Spleen (tissue), 11 donors: ENCODE results near the gene MYO3A. TPM values are rescaled to one million over a fixed set of nuclear protein-coding genes. Genes with fewer than 3 reads are reported as not detected.

ENCODE experiments used
- DNase-seq: peaks from one replicate; pipeline ENCODE4 v3.0.0-alpha.2; 2020
- H3K27ac ChIP-seq, 8 donors: fragments of 200-600 bp; sonication (generic) in 7 of 8; 1 replicate in 4 of 8; 2 replicates in 4 of 8; pipeline versions ENCODE4 v1.5.0 to v1.8.0; 2016 to 2021; ENCODE audit warnings: inconsistent platforms in 4 of 8, mild to moderate bottlenecking in 4 of 8, moderate library complexity in 1 of 8
- H3K27me3 ChIP-seq, 7 donors: fragments of 200-600 bp; sonication (generic) in 6 of 7; replicated peaks in 1 of 7; 1 replicate in 4 of 7; 2 replicates in 3 of 7; pipeline versions ENCODE4 v1.5.0 to v1.8.0; 2016 to 2021; ENCODE audit warnings: inconsistent platforms in 3 of 7, mild to moderate bottlenecking in 1 of 7
- H3K36me3 ChIP-seq, 6 donors: fragments of 200-600 bp; sonication (generic) in 5 of 6; 1 replicate in 4 of 6; 2 replicates in 2 of 6; pipeline versions ENCODE4 v1.5.0 to v1.8.0; 2016 to 2021; ENCODE audit warnings: inconsistent platforms in 2 of 6
- H3K4me1 ChIP-seq, 6 donors: fragments of 200-600 bp; sonication (generic) in 5 of 6; 1 replicate in 3 of 6; 2 replicates in 3 of 6; pipeline versions ENCODE4 v1.5.0 to v1.8.0; 2016 to 2021; ENCODE audit warnings: inconsistent platforms in 3 of 6
- H3K4me3 ChIP-seq, 8 donors: fragments of 200-600 bp; sonication (generic) in 7 of 8; 1 replicate in 4 of 8; 2 replicates in 4 of 8; pipeline versions ENCODE4 v1.5.0 to v1.8.0; 2016 to 2021; ENCODE audit warnings: inconsistent platforms in 4 of 8, mild to moderate bottlenecking in 4 of 8, moderate library complexity in 2 of 8
- H3K9me3 ChIP-seq, 8 donors: fragments of 200-600 bp; sonication (generic) in 7 of 8; 1 replicate in 4 of 8; 2 replicates in 4 of 8; pipeline versions ENCODE4 v1.5.0 to v1.8.0; 2016 to 2021; ENCODE audit warnings: inconsistent platforms in 4 of 8
- POLR2A ChIP-seq, 3 donors: fragments of 450-650 bp; IDR thresholded peaks; one replicate each; pipeline ENCODE4 v1.5.1; 2017; ENCODE audit warnings: antibody characterized with exemption in 3 of 3, mild to moderate bottlenecking in 1 of 3
- POLR2AphosphoS5 ChIP-seq, 3 donors: sonication (generic); formaldehyde crosslinking; IDR thresholded peaks; one replicate each; pipeline ENCODE4 v1.5.1; 2017; ENCODE audit warnings: antibody characterized with exemption in 3 of 3
- WGBS, 5 donors: extraction: QIAGEN DNeasy Blood & Tissue Kit in 3 of 5; methylation state at CpG; one replicate each; pipeline versions ENCODE4 v1.1.5 to v1.1.7; 2013 to 2018; 5-methylcytosine and 5-hydroxymethylcytosine counted together
- intact Hi-C: fragments of 100-400 bp; cut with DNase I; formaldehyde crosslinking; loops from one replicate; pipeline ENCODE4 v1.15.0; 2023; ENCODE audit warnings: low total_unique reads
- polyA plus RNA-seq, 3 donors: library from polyadenylated mRNA; stranded (reverse); fragments of 200-250 nt; gene quantifications; one replicate each; pipeline ENCODE4 v1.2.1, GENCODE V29; 2013
- total RNA-seq, 7 donors: library from RNA; depleted of rRNA in 3 of 7; stranded (reverse); fragments of >200 nt in 3 of 7; fragmentation: NEBNext Ultra II Directional in 4 of 7; extraction: Animal tissue kit (Norgen Biotek cat#: 25700) in 4 of 7; gene quantifications; one replicate each; pipeline versions ENCODE4 v1.1.0 to v1.2.1, GENCODE V29; 2016 to 2021
- TF ChIP-seq, protein P1 (sequence below), 11 experiments: fragments of 200-600 bp in 7 of 11; fragments of 450-650 bp in 4 of 11; sonication (generic) in 4 of 11; IDR thresholded peaks in 8 of 11; conservative IDR thresholded peaks in 3 of 11; 1 replicate in 7 of 11; 2 replicates in 4 of 11; pipeline versions ENCODE4 v1.4.0 to v1.8.0; 2016 to 2021; ENCODE audit warnings: antibody characterized with exemption in 11 of 11, inconsistent platforms in 4 of 11, mild to moderate bottlenecking in 1 of 11
- donor health status: healthy with polysubstance abuse.
- donor health status: DM: no; HTN: no; CAD: no; lungs with moderate emphysema.
- donor health status: DM: no; HTN: no; CAD: no.
- donor health status: Bipolar disorder and iron deficiency.
- donor health status: healthy.
- donor health status: DM: no; HTN: no; CAD: no.
- donor health status: DM: yes; HTN: yes; CAD: no.

MYO3A gene
- total and polyA plus RNA-seq, 10 donors = 0.09 to 1.3 (median 0.34) TPM; not detected in 1

- TF ChIP-seq, protein P1, sequence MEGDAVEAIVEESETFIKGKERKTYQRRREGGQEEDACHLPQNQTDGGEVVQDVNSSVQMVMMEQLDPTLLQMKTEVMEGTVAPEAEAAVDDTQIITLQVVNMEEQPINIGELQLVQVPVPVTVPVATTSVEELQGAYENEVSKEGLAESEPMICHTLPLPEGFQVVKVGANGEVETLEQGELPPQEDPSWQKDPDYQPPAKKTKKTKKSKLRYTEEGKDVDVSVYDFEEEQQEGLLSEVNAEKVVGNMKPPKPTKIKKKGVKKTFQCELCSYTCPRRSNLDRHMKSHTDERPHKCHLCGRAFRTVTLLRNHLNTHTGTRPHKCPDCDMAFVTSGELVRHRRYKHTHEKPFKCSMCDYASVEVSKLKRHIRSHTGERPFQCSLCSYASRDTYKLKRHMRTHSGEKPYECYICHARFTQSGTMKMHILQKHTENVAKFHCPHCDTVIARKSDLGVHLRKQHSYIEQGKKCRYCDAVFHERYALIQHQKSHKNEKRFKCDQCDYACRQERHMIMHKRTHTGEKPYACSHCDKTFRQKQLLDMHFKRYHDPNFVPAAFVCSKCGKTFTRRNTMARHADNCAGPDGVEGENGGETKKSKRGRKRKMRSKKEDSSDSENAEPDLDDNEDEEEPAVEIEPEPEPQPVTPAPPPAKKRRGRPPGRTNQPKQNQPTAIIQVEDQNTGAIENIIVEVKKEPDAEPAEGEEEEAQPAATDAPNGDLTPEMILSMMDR (IDR thresholded peaks at IDR 0.05 in 8 of 11, conservative IDR thresholded peaks at IDR 0.05 in 3 of 11) = no peak
- TF ChIP-seq POLR2AphosphoS5 (IDR thresholded peaks at IDR 0.05) = no peak
- no peak for TF ChIP-seq POLR2A (IDR thresholded peaks at IDR 0.05)
- Histone ChIP-seq H3K4me1 (no peaks in the 10 kb centered on the region), H3K4me3 (no peak overlapping the region), H3K27ac (no peak overlapping the region), H3K36me3 (no peaks in the 10 kb centered on the region), H3K27me3 (peaks cover 0 to 7% (median 0%) of the 10 kb centered on the region in 7 donors), H3K9me3 (no peaks in the 10 kb centered on the region)
- 51 to 78% (median 68%) methylated on average over 2 of the region's 2 CpGs for WGBS, 5 donors
- intact Hi-C loops = no loop called here
- no peak for DNase-seq
These were observed 235.4 kb downstream of the MYO3A start for GRCh38 chr10:26169466-26169865.

GRCh38 chr10:26172131-26172530, 238.1 kb downstream of the MYO3A start:
- H3K27ac ChIP-seq = no peak overlapping the region
- no peak overlapping the region for H3K4me3 ChIP-seq
- H3K27me3 ChIP-seq = peaks cover 0 to 23% (median 0%) of the 10 kb centered on the region in 7 donors
- no peak for TF ChIP-seq POLR2A (IDR thresholded peaks at IDR 0.05)
- TF ChIP-seq POLR2AphosphoS5 (IDR thresholded peaks at IDR 0.05) = no peak
- TF ChIP-seq, protein P1 (IDR thresholded peaks at IDR 0.05 in 8 of 11, conservative IDR thresholded peaks at IDR 0.05 in 3 of 11) = no peak
- no peaks in the 10 kb centered on the region for H3K4me1 ChIP-seq
- H3K36me3 ChIP-seq = no peaks in the 10 kb centered on the region
- WGBS, 5 donors = 63 to 77% (median 68%) methylated on average over 7 of the region's 7 CpGs
- no peak for DNase-seq
- intact Hi-C loops = no loop called here
- H3K9me3 ChIP-seq = no peaks in the 10 kb centered on the region

DNA sequence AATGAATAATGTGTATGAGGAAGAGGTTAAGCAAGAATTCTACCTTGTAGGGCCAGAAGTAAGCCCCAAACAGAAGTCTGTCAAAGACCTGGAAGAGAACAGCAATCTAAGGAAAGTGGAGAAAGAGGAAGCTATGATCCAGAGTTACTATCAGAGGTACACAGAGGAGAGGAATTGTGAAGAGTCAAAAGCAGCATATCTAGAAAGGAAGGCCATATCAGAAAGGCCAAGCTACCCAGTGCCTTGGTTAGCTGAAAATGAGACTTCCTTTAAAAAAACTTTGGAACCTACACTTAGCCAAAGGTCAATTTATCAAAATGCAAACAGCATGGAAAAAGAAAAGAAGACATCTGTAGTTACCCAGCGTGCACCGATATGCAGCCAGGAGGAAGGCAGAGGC, 239.8 kb downstream of the MYO3A start:
- 23 to 81% (median 75%) methylated on average over 1 to 2 of the region's 2 CpGs for WGBS, 5 donors

DNA sequence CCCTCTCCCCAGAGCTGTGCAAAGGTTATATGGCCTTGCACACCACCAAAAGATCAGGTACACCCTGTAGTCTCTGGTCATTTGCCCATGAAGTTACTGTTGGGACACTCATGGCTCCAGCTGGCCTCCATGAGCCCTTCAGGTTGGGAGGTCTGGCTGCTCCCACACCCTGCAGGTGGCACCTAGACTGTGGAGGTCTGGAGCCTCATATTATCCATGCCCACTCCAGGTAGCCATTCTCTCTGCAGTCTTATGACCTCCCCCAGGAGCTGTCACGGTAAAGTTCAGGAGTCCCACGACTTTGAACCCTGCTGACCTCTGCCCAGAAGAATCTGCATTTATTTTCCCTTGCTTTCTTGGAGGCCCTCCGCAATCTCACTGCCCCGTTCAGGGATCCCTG, 243.3 kb downstream of the MYO3A start:
- intact Hi-C loops = no loop called here
- WGBS, 5 donors = 72 to 89% (median 78%) methylated on average over 4 of the region's 4 CpGs
- H3K27me3 ChIP-seq = peaks cover 0 to 16% (median 0%) of the 10 kb centered on the region in 7 donors
- DNase-seq = no peak
- no peak for TF ChIP-seq POLR2AphosphoS5 (IDR thresholded peaks at IDR 0.05)
- TF ChIP-seq, protein P1 (IDR thresholded peaks at IDR 0.05 in 8 of 11, conservative IDR thresholded peaks at IDR 0.05 in 3 of 11) = no peak
- no peak for TF ChIP-seq POLR2A (IDR thresholded peaks at IDR 0.05)
- no peaks in the 10 kb centered on the region for H3K4me1 ChIP-seq
- H3K36me3 ChIP-seq = no peaks in the 10 kb centered on the region
- no peak overlapping the region for H3K4me3 ChIP-seq
- H3K9me3 ChIP-seq = no peaks in the 10 kb centered on the region
- no peak overlapping the region for H3K27ac ChIP-seq

More for the DNA sequence above, 239.8 kb downstream of the MYO3A start:
- intact Hi-C loops = no loop called here
- H3K27ac ChIP-seq = no peak overlapping the region
- H3K4me1 ChIP-seq = no peaks in the 10 kb centered on the region
- no peak for TF ChIP-seq POLR2AphosphoS5 (IDR thresholded peaks at IDR 0.05)
- TF ChIP-seq, protein P1 (IDR thresholded peaks at IDR 0.05 in 8 of 11, conservative IDR thresholded peaks at IDR 0.05 in 3 of 11) = no peak
- no peak for TF ChIP-seq POLR2A (IDR thresholded peaks at IDR 0.05)
- H3K4me3 ChIP-seq = no peak overlapping the region
- peaks cover 0 to 23% (median 0%) of the 10 kb centered on the region in 7 donors for H3K27me3 ChIP-seq
- H3K36me3 ChIP-seq = no peaks in the 10 kb centered on the region
- DNase-seq = no peak
- H3K9me3 ChIP-seq = no peaks in the 10 kb centered on the region
